ENCODE results near the gene HOATZ.

Gene HOATZ

DNA sequence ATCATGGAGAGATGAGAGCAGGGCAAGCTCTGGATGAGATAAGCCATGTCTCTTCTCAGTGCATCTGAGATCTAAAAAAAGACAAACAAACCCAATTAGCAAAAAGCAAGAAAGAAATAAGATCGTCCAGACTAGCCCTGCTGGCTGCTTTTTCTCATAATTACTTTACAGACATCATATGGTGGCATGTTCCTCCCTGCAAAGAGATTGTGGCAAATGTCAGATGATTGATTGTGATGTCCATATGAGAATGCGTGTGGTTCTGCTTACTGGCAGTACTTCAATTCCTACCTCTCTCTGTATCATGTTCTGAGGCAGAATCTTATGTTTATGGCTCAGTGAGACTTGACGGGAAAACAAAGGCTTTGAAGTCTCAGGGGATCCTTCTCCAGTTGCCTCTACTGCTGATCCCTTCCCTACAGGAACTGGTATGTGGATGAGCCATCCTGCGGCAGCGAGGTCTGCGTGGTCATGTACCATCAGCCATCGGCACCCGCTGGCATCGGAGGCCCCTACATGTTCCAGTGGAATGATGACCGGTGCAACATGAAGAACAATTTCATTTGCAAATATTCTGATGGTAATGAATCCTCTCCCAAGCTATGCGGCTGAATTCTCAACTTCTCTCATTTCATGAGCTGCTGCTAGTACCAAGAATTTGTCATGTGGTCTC is 34.8 kb downstream of the HOATZ start:
- Histone ChIP-seq H3K27me3 (ENCODE audit: control insufficient read depth in 3 of 3, insufficient read depth in 3 of 3, low read depth in 1 of 3, low read length in 3 of 3) (peaks cover 0 to 40% (median 0%) of the 10 kb centered on the region in 3 experiments), H3K27ac (replicated peaks; ENCODE audit: low read length) (no peak overlapping the region), H3K23ac (ENCODE audit: low read depth, low read length, poor library complexity) (no peak overlapping the region), H3K4me1 (ENCODE audit: control insufficient read depth in 2 of 2, insufficient read depth in 1 of 2, low read depth in 1 of 2, low read length in 2 of 2) (no peaks in the 10 kb centered on the region), H2BK15ac (ENCODE audit: low read length) (no peak overlapping the region), H2BK12ac (ENCODE audit: low read length) (no peak overlapping the region), H3K36me3 (replicated peaks in 1 of 2; ENCODE audit: control insufficient read depth in 2 of 2, insufficient read depth in 2 of 2, low read length in 2 of 2) (no peaks in the 10 kb centered on the region), H2AK5ac (ENCODE audit: low read depth, low read length) (no peak overlapping the region), H3K18ac (ENCODE audit: low read length) (no peak overlapping the region), H3K4me3 (ENCODE audit: low read length in 2 of 2) (no peak overlapping the region), H4K91ac (ENCODE audit: low read depth, low read length, poor library complexity) (no peak overlapping the region), H3K4ac (ENCODE audit: low read length) (no peak overlapping the region), H2BK120ac (ENCODE audit: low read depth, low read length) (no peak overlapping the region), H3K9me3 (replicated peaks in 1 of 2; ENCODE audit: control insufficient read depth in 2 of 2, insufficient read depth in 1 of 2, low read depth in 1 of 2, low read length in 2 of 2) (no peaks in the 10 kb centered on the region), H3K79me1 (ENCODE audit: low read depth, low read length) (no peaks in the 10 kb centered on the region), H3K4me2 (ENCODE audit: insufficient read depth, low read length, poor library complexity, severe bottlenecking) (no peak overlapping the region), H4K8ac (ENCODE audit: low read depth, low read length) (no peak overlapping the region), H2BK5ac (ENCODE audit: low read length) (no peak overlapping the region), H3K14ac (ENCODE audit: low read length) (no peak overlapping the region), H3K9ac (ENCODE audit: low read depth, low read length, poor library complexity) (no peak overlapping the region), H2AFZ (ENCODE audit: low read length) (no peak overlapping the region)
- no CpG with 5 or more reads among the region's 11 CpGs for WGBS, 2 donors (ENCODE audit: extremely low coverage in 2 of 2, insufficient read length in 2 of 2, insufficient replicate concordance in 1 of 2)
- DNase-seq (ENCODE audit: low spot score): no peak

DNA sequence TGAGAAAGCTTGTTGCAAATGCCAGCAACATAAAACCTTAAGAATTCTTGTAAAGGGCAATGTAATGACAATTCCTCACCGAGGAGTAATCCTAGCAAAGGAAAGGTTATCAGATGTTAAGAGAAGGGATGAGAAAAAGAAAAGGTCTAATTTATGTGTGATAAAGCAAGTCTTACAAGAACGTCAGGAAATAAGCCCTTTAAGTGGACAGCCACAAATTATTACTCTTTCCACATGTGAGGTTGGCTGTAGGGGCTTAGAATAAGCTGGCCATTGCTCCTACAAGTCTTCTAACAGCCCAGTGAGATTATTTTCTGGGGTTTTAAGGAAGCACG is 35.3 kb downstream of the HOATZ start:
- no CpG with 5 or more reads among the region's 3 CpGs for WGBS, 2 donors (ENCODE audit: extremely low coverage in 2 of 2, insufficient read length in 2 of 2, insufficient replicate concordance in 1 of 2)
- no peak overlapping the region for H3K18ac ChIP-seq (ENCODE audit: low read length)

DNA sequence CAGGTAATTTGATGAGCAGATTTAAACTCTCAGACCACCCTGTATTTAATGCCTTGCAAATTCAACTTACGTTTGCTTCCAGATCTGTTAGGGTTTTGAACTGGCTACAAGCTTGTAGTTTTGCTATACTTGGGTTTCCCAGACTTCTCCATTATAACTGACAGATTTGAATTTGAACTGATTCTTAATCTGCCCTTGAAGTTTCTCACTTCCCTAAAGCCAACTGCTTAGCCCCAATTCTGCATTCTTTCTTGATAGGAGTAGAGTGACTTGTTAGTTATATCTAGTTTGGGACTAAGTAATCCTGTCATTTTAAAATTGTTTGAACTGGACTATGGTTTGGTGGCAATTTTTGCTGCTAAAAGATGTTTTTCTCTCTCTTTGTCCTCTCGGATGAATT is 35.7 kb downstream of the HOATZ start:
- no peak overlapping the region for H3K18ac ChIP-seq (ENCODE audit: low read length)
- no peak overlapping the region for H2AFZ ChIP-seq (ENCODE audit: low read length)
- no peak overlapping the region for H3K27ac ChIP-seq (replicated peaks; ENCODE audit: low read length)
- no peak overlapping the region for H4K91ac ChIP-seq (ENCODE audit: low read depth, low read length, poor library complexity)
- H2BK15ac ChIP-seq (ENCODE audit: low read length): no peak overlapping the region
- peaks cover 0 to 36% (median 0%) of the 10 kb centered on the region in 3 experiments for H3K27me3 ChIP-seq (ENCODE audit: control insufficient read depth in 3 of 3, insufficient read depth in 3 of 3, low read depth in 1 of 3, low read length in 3 of 3)
- no peak overlapping the region for H3K4ac ChIP-seq (ENCODE audit: low read length)
- H3K14ac ChIP-seq (ENCODE audit: low read length): no peak overlapping the region
- H3K23ac ChIP-seq (ENCODE audit: low read depth, low read length, poor library complexity): no peak overlapping the region
- no peaks in the 10 kb centered on the region for H3K79me1 ChIP-seq (ENCODE audit: low read depth, low read length)
- no peak for DNase-seq (ENCODE audit: low spot score)
- WGBS, 2 donors (ENCODE audit: extremely low coverage in 2 of 2, insufficient read length in 2 of 2, insufficient replicate concordance in 1 of 2): no CpG with 5 or more reads among the region's 2 CpGs
- H3K9me3 ChIP-seq (replicated peaks in 1 of 2; ENCODE audit: control insufficient read depth in 2 of 2, insufficient read depth in 1 of 2, low read depth in 1 of 2, low read length in 2 of 2): no peaks in the 10 kb centered on the region
- H2BK5ac ChIP-seq (ENCODE audit: low read length): no peak overlapping the region
- H3K4me1 ChIP-seq (ENCODE audit: control insufficient read depth in 2 of 2, insufficient read depth in 1 of 2, low read depth in 1 of 2, low read length in 2 of 2): no peaks in the 10 kb centered on the region
- H4K8ac ChIP-seq (ENCODE audit: low read depth, low read length): no peak overlapping the region
- no peak overlapping the region for H2BK12ac ChIP-seq (ENCODE audit: low read length)
- H3K4me2 ChIP-seq (ENCODE audit: insufficient read depth, low read length, poor library complexity, severe bottlenecking): no peak overlapping the region
- no peak overlapping the region for H3K4me3 ChIP-seq (ENCODE audit: low read length in 2 of 2)
- H2AK5ac ChIP-seq (ENCODE audit: low read depth, low read length): no peak overlapping the region
- no peaks in the 10 kb centered on the region for H3K36me3 ChIP-seq (replicated peaks in 1 of 2; ENCODE audit: control insufficient read depth in 2 of 2, insufficient read depth in 2 of 2, low read length in 2 of 2)
- no peak overlapping the region for H3K9ac ChIP-seq (ENCODE audit: low read depth, low read length, poor library complexity)
- no peak overlapping the region for H2BK120ac ChIP-seq (ENCODE audit: low read depth, low read length)

More for the DNA sequence above, 35.3 kb downstream of the HOATZ start:
- Histone ChIP-seq H3K4me1 (ENCODE audit: control insufficient read depth in 2 of 2, insufficient read depth in 1 of 2, low read depth in 1 of 2, low read length in 2 of 2) (no peaks in the 10 kb centered on the region), H2BK12ac (ENCODE audit: low read length) (no peak overlapping the region), H3K27ac (replicated peaks; ENCODE audit: low read length) (no peak overlapping the region), H3K14ac (ENCODE audit: low read length) (no peak overlapping the region), H3K9ac (ENCODE audit: low read depth, low read length, poor library complexity) (no peak overlapping the region), H2AFZ (ENCODE audit: low read length) (no peak overlapping the region), H3K36me3 (replicated peaks in 1 of 2; ENCODE audit: control insufficient read depth in 2 of 2, insufficient read depth in 2 of 2, low read length in 2 of 2) (no peaks in the 10 kb centered on the region), H2AK5ac (ENCODE audit: low read depth, low read length) (no peak overlapping the region), H4K91ac (ENCODE audit: low read depth, low read length, poor library complexity) (no peak overlapping the region), H3K4me3 (ENCODE audit: low read length in 2 of 2) (no peak overlapping the region), H3K4me2 (ENCODE audit: insufficient read depth, low read length, poor library complexity, severe bottlenecking) (no peak overlapping the region), H3K27me3 (ENCODE audit: control insufficient read depth in 3 of 3, insufficient read depth in 3 of 3, low read depth in 1 of 3, low read length in 3 of 3) (peaks cover 0 to 38% (median 0%) of the 10 kb centered on the region in 3 experiments), H3K4ac (ENCODE audit: low read length) (no peak overlapping the region), H3K9me3 (replicated peaks in 1 of 2; ENCODE audit: control insufficient read depth in 2 of 2, insufficient read depth in 1 of 2, low read depth in 1 of 2, low read length in 2 of 2) (no peaks in the 10 kb centered on the region), H4K8ac (ENCODE audit: low read depth, low read length) (no peak overlapping the region), H3K79me1 (ENCODE audit: low read depth, low read length) (no peaks in the 10 kb centered on the region), H2BK5ac (ENCODE audit: low read length) (no peak overlapping the region), H2BK15ac (ENCODE audit: low read length) (no peak overlapping the region), H2BK120ac (ENCODE audit: low read depth, low read length) (no peak overlapping the region), H3K23ac (ENCODE audit: low read depth, low read length, poor library complexity) (no peak overlapping the region)
- no peak for DNase-seq (ENCODE audit: low spot score)

DNA sequence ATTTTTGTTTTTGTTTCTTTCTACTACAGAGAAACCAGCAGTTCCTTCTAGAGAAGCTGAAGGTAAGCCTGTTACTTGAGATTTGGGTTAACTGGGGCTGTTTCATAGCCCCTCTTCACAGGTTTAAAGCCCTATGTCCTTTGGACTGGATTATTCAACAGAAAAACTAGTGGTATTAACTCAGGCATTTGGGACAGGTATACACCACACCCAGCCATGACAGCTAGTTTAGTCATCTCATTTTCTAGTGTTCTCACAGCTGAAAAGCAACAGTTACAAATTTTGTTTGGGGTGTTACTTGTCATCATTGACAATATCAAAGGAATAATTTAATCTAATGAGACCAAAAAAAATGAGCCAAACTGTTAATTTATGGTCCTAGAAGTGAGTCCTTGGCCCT is 40.0 kb downstream of the HOATZ start:
- Histone ChIP-seq H3K9ac (ENCODE audit: low read depth, low read length, poor library complexity) (no peak overlapping the region), H3K4me3 (ENCODE audit: low read length in 2 of 2) (no peak overlapping the region), H3K79me1 (ENCODE audit: low read depth, low read length) (no peaks in the 10 kb centered on the region), H3K27ac (replicated peaks; ENCODE audit: low read length) (no peak overlapping the region), H2AFZ (ENCODE audit: low read length) (no peak overlapping the region), H2BK12ac (ENCODE audit: low read length) (no peak overlapping the region), H3K4ac (ENCODE audit: low read length) (no peak overlapping the region), H3K23ac (ENCODE audit: low read depth, low read length, poor library complexity) (no peak overlapping the region), H3K9me3 (replicated peaks in 1 of 2; ENCODE audit: control insufficient read depth in 2 of 2, insufficient read depth in 1 of 2, low read depth in 1 of 2, low read length in 2 of 2) (peaks cover 0 to 6% of the 10 kb centered on the region in 2 donors), H4K8ac (ENCODE audit: low read depth, low read length) (no peak overlapping the region), H3K4me2 (ENCODE audit: insufficient read depth, low read length, poor library complexity, severe bottlenecking) (no peak overlapping the region), H3K4me1 (ENCODE audit: control insufficient read depth in 2 of 2, insufficient read depth in 1 of 2, low read depth in 1 of 2, low read length in 2 of 2) (no peaks in the 10 kb centered on the region), H4K91ac (ENCODE audit: low read depth, low read length, poor library complexity) (no peak overlapping the region), H3K27me3 (ENCODE audit: control insufficient read depth in 3 of 3, insufficient read depth in 3 of 3, low read depth in 1 of 3, low read length in 3 of 3) (peaks cover 0 to 24% (median 0%) of the 10 kb centered on the region in 3 experiments), H3K14ac (ENCODE audit: low read length) (no peak overlapping the region), H2BK5ac (ENCODE audit: low read length) (no peak overlapping the region), H2BK15ac (ENCODE audit: low read length) (no peak overlapping the region), H3K18ac (ENCODE audit: low read length) (no peak overlapping the region), H2AK5ac (ENCODE audit: low read depth, low read length) (no peak overlapping the region), H3K36me3 (replicated peaks in 1 of 2; ENCODE audit: control insufficient read depth in 2 of 2, insufficient read depth in 2 of 2, low read length in 2 of 2) (no peaks in the 10 kb centered on the region), H2BK120ac (ENCODE audit: low read depth, low read length) (no peak overlapping the region)
- DNase-seq (ENCODE audit: low spot score): no peak
